Uterus (tissue), 2 donors: ENCODE results near the gene PHLPP1.

ENCODE experiments used
- CTCF ChIP-seq, 4 experiments: fragments of 200-600 bp in 2 of 4; fragments of 450-650 bp in 2 of 4; sonication (generic) in 2 of 4; IDR thresholded peaks; one replicate each; pipeline ENCODE4 v1.5.1; 2016 to 2019; ENCODE audit warnings: antibody characterized with exemption in 4 of 4, mild to moderate bottlenecking in 2 of 4, moderate library complexity in 1 of 4
- POLR2A ChIP-seq, 2 donors: fragments of 450-650 bp; IDR thresholded peaks; one replicate each; pipeline ENCODE4 v1.6.1; 2016; ENCODE audit warnings: antibody characterized with exemption in 2 of 2, mild to moderate bottlenecking in 1 of 2, moderate library complexity in 1 of 2

- TF ChIP-seq POLR2A (IDR thresholded peaks at IDR 0.05) (no peak), CTCF (IDR thresholded peaks at IDR 0.05) (no peak)
Measured at GRCh38 chr18:62844850-62845643, 129.7 kb downstream of the PHLPP1 start.
